Head of caudate nucleus (tissue), 42 donors: Measurements from ENCODE around the gene BRCC3.

Source experiments
- DNase-seq, 42 donors: peaks; one replicate each; pipeline versions ENCODE4 v3.0.0 to v3.0.0-alpha.2; 2020 to 2021; ENCODE audit warnings: mixed read lengths in 7 of 42
- intact Hi-C: fragments of 100-400 bp; cut with DNase I; formaldehyde crosslinking; loops from one replicate; pipeline ENCODE4 v1.15.0; 2022

Gene BRCC3

GRCh38 chrX:155070975-155071693, at the start of gene BRCC3, which contains the start of the genes CMC4 and MTCP1:
TSS of gene BRCC3 (plus strand) at chrX:155071508. CDS start at chrX:155071528, 20 bp downstream.
TSS of gene CMC4 (minus strand) at chrX:155071136. CDS start at chrX:155064023, 7,113 bp downstream.
TSS of gene MTCP1 (minus strand) at chrX:155071136. CDS start at chrX:155066010, 5,126 bp downstream.
- peak; percentile 33 to 90 (median 78) for DNase-seq
- intact Hi-C loops: no loop called here

- intact Hi-C loops: no loop called here
- DNase-seq: no peak
Measured at GRCh38 chrX:155022585-155022984, 48.7 kb upstream of the BRCC3 start, which contains the start of gene F8. TSS of gene F8 (minus strand) at chrX:155022723. CDS start at chrX:155022552, 171 bp downstream.

- intact Hi-C loops: no loop called here
- DNase-seq: no peak
Measured at GRCh38 chrX:155023907-155024833, 47.1 kb upstream of the BRCC3 start.

- intact Hi-C loops: no loop called here
- no peak for DNase-seq
Measured at GRCh38 chrX:155026420-155026726, 44.9 kb upstream of the BRCC3 start.

GRCh38 chrX:155026727-155027508, 44.4 kb upstream of the BRCC3 start, which contains the start of gene FUNDC2:
TSS of gene FUNDC2 (plus strand) at chrX:155026844. CDS start at chrX:155026939, 95 bp downstream.
- intact Hi-C loops: no loop called here
- peak; percentile 81 to 95 (median 91) for DNase-seq

- intact Hi-C loops: no loop called here
- DNase-seq: peak in 1 of 42 donors; percentile 36
Measured at GRCh38 chrX:155027509-155028066, 43.7 kb upstream of the BRCC3 start.

GRCh38 chrX:155028129-155028528, 43.2 kb upstream of the BRCC3 start:
- no peak for DNase-seq
- intact Hi-C loops: no loop called here

GRCh38 chrX:155028877-155029291, 42.4 kb upstream of the BRCC3 start:
- intact Hi-C loops: no loop called here
- no peak for DNase-seq

- intact Hi-C loops: no loop called here
- peak in 1 of 42 donors; percentile 15 for DNase-seq
Measured at GRCh38 chrX:155031657-155032056, 39.7 kb upstream of the BRCC3 start.

GRCh38 chrX:155035688-155036087, 35.6 kb upstream of the BRCC3 start:
- intact Hi-C loops: no loop called here
- no peak for DNase-seq

GRCh38 chrX:155046129-155046810, 25.0 kb upstream of the BRCC3 start:
- intact Hi-C loops: no loop called here
- DNase-seq: no peak

GRCh38 chrX:155046811-155047528, 24.3 kb upstream of the BRCC3 start:
- intact Hi-C loops: no loop called here
- no peak for DNase-seq

GRCh38 chrX:155048977-155049619, 22.2 kb upstream of the BRCC3 start:
- peak in 40 of 42 donors; percentile 11 to 80 (median 55) for DNase-seq
- intact Hi-C loops: no loop called here

GRCh38 chrX:155052738-155053498, 18.4 kb upstream of the BRCC3 start:
- DNase-seq: no peak

GRCh38 chrX:155053656-155054055, 17.7 kb upstream of the BRCC3 start:
- DNase-seq: no peak
- intact Hi-C loops: loop anchor here (10.0 kb wide), 1 partner anchor 69 kb away; no protein-coding TSS in a partner anchor

More at GRCh38 chrX:155052738-155053498, 18.4 kb upstream of the BRCC3 start:
- intact Hi-C loops: loop anchor here (10.0 kb wide), 1 partner anchor 68 kb away; no protein-coding TSS in a partner anchor

- no peak for DNase-seq
- intact Hi-C loops: loop anchor here (10.0 kb wide), 1 partner anchor 69 kb away; no protein-coding TSS in a partner anchor
Measured at GRCh38 chrX:155054255-155054654, 17.1 kb upstream of the BRCC3 start.
